Gastrocnemius medialis (tissue), 4 donors: ENCODE measurements around the gene PARD3. TPM values are rescaled to one million over a fixed set of nuclear protein-coding genes. Genes with fewer than 3 reads are reported as not detected.

ENCODE experiments used
- ATAC-seq, 2 donors: fragments of 150-250 bp; one replicate each; pipeline ENCODE4 v1.9.1; 2016
- DNase-seq, 2 donors: peaks; one replicate each; pipeline ENCODE4 v3.0.0-alpha.2; 2019
- H3K27ac ChIP-seq, 4 donors: fragments of 200-600 bp; sonication (generic); 1 replicate in 1 of 4; 2 replicates in 3 of 4; pipeline ENCODE4 v1.5.1; 2016 to 2018; ENCODE audit warnings: mild to moderate bottlenecking in 2 of 4, moderate library complexity in 1 of 4
- H3K27me3 ChIP-seq, 3 donors: fragments of 200-600 bp; sonication (generic) in 2 of 3; 1 replicate in 1 of 3; 2 replicates in 2 of 3; pipeline versions ENCODE4 v1.5.1 to v1.6.0; 2016 to 2019; ENCODE audit warnings: mild to moderate bottlenecking in 1 of 3, moderate library complexity in 1 of 3
- H3K36me3 ChIP-seq, 2 donors: fragments of 200-600 bp; sonication (generic) in 1 of 2; one replicate each; pipeline ENCODE4 v1.5.1; 2017 to 2018
- H3K4me1 ChIP-seq, 2 donors: fragments of 200-600 bp; sonication (generic) in 1 of 2; one replicate each; pipeline ENCODE4 v1.5.1; 2016 to 2017; ENCODE audit warnings: mild to moderate bottlenecking in 2 of 2
- H3K4me3 ChIP-seq, 4 donors: fragments of 200-600 bp; sonication (generic) in 3 of 4; 1 replicate in 1 of 4; 2 replicates in 3 of 4; pipeline ENCODE4 v1.5.1; 2016 to 2019; ENCODE audit warnings: mild to moderate bottlenecking in 2 of 4
- H3K9me3 ChIP-seq, 3 donors: fragments of 200-600 bp; sonication (generic) in 2 of 3; 1 replicate in 1 of 3; 2 replicates in 2 of 3; pipeline ENCODE4 v1.5.1; 2016 to 2019
- POLR2A ChIP-seq, 2 donors: fragments of 450-650 bp; IDR thresholded peaks; one replicate each; pipeline ENCODE4 v1.6.1; 2017; ENCODE audit warnings: antibody characterized with exemption in 2 of 2, mild to moderate bottlenecking in 2 of 2, moderate library complexity in 2 of 2
- in situ Hi-C, 4 donors: fragments of 200-750 bp; cut with MboI; loops; one replicate each; pipeline versions ENCODE4 v1.15.0 to v1.8.0; 2017; ENCODE audit warnings: low sequenced_read_pairs in 4 of 4
- intact Hi-C: fragments of 100-400 bp; cut with DNase I; formaldehyde crosslinking; loops from one replicate; pipeline ENCODE4 v1.15.1; 2023; ENCODE audit warnings: low total_unique reads
- total RNA-seq, 4 donors: library from RNA; depleted of rRNA; stranded (reverse); fragments of >200 nt; gene quantifications; one replicate each; pipeline versions ENCODE4 v1.1.0 to v1.2.3, GENCODE V29; 2016
- TF ChIP-seq, protein P1 (sequence below), 5 experiments: fragments of 450-650 bp in 3 of 5; fragments of 200-600 bp in 2 of 5; sonication (generic) in 2 of 5; IDR thresholded peaks in 4 of 5; conservative IDR thresholded peaks in 1 of 5; 1 replicate in 4 of 5; 2 replicates in 1 of 5; pipeline ENCODE4 v1.5.1; 2016 to 2019; ENCODE audit warnings: antibody characterized with exemption in 5 of 5, mild to moderate bottlenecking in 3 of 5, moderate library complexity in 3 of 5

The PARD3 gene
- total RNA-seq, 4 donors from 2014 or later = 64.6 to 75.8 (median 68.3) TPM

DNA sequence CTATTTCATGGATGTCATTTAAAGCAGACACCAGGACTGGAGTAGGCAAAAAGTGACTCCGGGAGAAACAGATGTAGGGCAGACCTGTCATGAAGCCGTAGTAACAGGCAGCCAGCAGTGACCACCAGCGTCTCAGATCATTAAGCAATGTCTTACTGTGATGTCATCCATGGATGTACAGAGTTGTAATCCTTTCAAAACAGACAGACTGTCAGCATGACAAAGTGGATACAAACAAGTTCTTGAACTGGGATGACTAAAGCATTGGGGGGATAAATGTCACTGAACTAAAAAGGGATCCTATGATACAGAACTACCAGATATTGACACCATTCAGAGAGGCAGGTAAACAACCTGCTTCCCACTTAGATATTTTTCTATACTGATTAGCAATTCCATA is 675.5 kb downstream of the PARD3 start:
- Histone ChIP-seq H3K27ac (no peak overlapping the region), H3K4me3 (no peak overlapping the region), H3K9me3 (no peaks in the 10 kb centered on the region), H3K27me3 (no peaks in the 10 kb centered on the region), H3K4me1 (no peaks in the 10 kb centered on the region), H3K36me3 (no peaks in the 10 kb centered on the region)
- intact Hi-C loops = no loop called here
- DNase-seq (no peak), ATAC-seq (no peak)
- in situ Hi-C loops = no loop called here
- no peak for TF ChIP-seq POLR2A (IDR thresholded peaks at IDR 0.05)
- TF ChIP-seq, protein P1, sequence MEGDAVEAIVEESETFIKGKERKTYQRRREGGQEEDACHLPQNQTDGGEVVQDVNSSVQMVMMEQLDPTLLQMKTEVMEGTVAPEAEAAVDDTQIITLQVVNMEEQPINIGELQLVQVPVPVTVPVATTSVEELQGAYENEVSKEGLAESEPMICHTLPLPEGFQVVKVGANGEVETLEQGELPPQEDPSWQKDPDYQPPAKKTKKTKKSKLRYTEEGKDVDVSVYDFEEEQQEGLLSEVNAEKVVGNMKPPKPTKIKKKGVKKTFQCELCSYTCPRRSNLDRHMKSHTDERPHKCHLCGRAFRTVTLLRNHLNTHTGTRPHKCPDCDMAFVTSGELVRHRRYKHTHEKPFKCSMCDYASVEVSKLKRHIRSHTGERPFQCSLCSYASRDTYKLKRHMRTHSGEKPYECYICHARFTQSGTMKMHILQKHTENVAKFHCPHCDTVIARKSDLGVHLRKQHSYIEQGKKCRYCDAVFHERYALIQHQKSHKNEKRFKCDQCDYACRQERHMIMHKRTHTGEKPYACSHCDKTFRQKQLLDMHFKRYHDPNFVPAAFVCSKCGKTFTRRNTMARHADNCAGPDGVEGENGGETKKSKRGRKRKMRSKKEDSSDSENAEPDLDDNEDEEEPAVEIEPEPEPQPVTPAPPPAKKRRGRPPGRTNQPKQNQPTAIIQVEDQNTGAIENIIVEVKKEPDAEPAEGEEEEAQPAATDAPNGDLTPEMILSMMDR (IDR thresholded peaks at IDR 0.05 in 4 of 5, conservative IDR thresholded peaks at IDR 0.05 in 1 of 5) = no peak

DNA sequence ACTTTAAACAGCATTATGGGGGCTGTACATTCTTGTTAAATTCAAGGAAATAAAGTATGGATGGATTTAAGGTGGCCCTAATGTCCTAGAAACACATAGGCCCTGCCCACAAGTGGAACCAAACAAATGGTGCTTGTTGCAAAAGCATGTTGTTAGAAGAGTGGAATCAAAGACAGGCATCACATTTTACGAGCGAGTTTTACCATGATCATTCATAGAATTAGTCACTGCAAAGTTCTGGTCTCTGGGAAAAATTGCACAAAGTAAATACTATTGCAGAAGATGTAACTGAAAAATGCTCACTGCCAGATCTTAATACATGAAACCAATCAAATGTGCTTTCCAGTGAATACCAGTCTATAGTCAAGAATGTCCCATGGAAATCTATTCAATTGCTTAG is 677.1 kb downstream of the PARD3 start:
- TF ChIP-seq, protein P1 (IDR thresholded peaks at IDR 0.05 in 4 of 5, conservative IDR thresholded peaks at IDR 0.05 in 1 of 5) = no peak
- TF ChIP-seq POLR2A (IDR thresholded peaks at IDR 0.05) = no peak
- no peaks in the 10 kb centered on the region for H3K9me3 ChIP-seq

DNA sequence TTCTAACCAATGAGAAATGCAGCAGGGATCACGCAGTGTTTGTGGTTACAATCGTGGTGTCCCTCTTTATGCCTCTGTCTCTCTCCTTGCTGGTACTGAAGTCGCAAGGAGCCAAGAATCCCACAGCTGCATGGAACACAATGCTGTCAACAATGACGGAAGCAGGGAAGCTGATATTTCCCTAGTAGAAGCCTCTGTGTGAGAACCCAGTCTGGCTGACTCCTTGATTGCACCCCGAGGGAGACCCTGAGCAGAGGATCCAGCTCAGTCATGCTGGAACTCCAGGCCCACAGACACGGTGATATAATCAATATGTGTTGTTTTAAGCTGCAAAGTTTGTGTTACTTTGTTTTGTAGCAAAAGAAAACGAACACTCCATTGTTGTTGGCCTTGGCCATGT is 677.9 kb downstream of the PARD3 start:
- no peak for DNase-seq
- no peaks in the 10 kb centered on the region for H3K27me3 ChIP-seq
- no peaks in the 10 kb centered on the region for H3K36me3 ChIP-seq
- H3K27ac ChIP-seq = no peak overlapping the region
- ATAC-seq = no peak
- no peak for TF ChIP-seq POLR2A (IDR thresholded peaks at IDR 0.05)
- TF ChIP-seq, protein P1 (IDR thresholded peaks at IDR 0.05 in 4 of 5, conservative IDR thresholded peaks at IDR 0.05 in 1 of 5) = no peak
- in situ Hi-C loops = no loop called here
- intact Hi-C loops = no loop called here
- H3K9me3 ChIP-seq = no peaks in the 10 kb centered on the region
- no peaks in the 10 kb centered on the region for H3K4me1 ChIP-seq
- no peak overlapping the region for H3K4me3 ChIP-seq

More for the DNA sequence above, 677.1 kb downstream of the PARD3 start:
- ATAC-seq (no peak), DNase-seq (no peak)
- H3K27me3 ChIP-seq = no peaks in the 10 kb centered on the region
- intact Hi-C loops = no loop called here
- no peak overlapping the region for H3K27ac ChIP-seq
- H3K4me3 ChIP-seq = no peak overlapping the region
- H3K36me3 ChIP-seq = no peaks in the 10 kb centered on the region
- H3K4me1 ChIP-seq = no peaks in the 10 kb centered on the region
- in situ Hi-C loops = no loop called here

DNA sequence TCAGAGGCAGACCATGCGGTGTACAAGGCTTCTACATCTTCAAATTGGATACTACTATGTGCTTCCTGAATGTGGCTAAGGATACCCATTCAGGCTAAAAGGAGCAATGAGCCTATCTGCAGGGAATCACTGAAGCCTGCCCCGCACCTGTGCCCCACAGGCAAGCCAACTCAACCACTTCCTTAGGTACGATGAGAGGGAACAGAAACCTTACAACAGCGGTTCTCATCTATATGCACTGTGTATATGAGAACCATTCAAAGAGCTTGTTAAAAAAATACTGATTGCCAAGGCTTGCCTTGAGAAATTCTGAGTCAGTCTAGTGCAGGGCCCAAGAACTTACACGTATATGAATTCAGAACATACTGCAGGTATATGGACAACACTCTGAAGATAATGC is 679.6 kb downstream of the PARD3 start:
- intact Hi-C loops = no loop called here
- Histone ChIP-seq H3K27ac (no peak overlapping the region), H3K4me3 (no peak overlapping the region), H3K4me1 (no peaks in the 10 kb centered on the region), H3K9me3 (no peaks in the 10 kb centered on the region), H3K27me3 (no peaks in the 10 kb centered on the region), H3K36me3 (no peaks in the 10 kb centered on the region)
- DNase-seq = no peak
- no peak for ATAC-seq
- TF ChIP-seq, protein P1 (IDR thresholded peaks at IDR 0.05 in 4 of 5, conservative IDR thresholded peaks at IDR 0.05 in 1 of 5) = no peak
- TF ChIP-seq POLR2A (IDR thresholded peaks at IDR 0.05) = no peak
- in situ Hi-C loops = no loop called here

DNA sequence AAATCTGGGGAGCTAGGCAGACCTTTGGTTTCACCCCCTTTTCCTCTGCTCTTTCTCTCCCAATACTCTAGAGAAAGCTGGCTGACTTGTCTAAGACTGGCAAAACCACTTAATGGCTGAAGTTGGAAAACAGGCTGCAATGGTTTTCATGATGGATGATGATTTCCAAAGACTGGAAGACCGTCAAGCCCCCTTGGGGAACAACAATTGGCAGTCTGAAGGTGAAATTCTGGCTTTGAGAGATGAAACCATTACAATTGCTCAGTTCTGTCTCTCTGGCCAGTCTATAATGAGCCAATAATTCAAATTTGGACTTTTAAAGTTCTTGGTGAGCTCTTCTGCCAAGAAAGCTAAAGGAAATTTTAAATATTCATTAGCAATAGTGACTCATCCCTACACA is 680.5 kb downstream of the PARD3 start:
- H3K27ac ChIP-seq = no peak overlapping the region
- H3K9me3 ChIP-seq = no peaks in the 10 kb centered on the region
- in situ Hi-C loops = no loop called here
- H3K36me3 ChIP-seq = no peaks in the 10 kb centered on the region
- no peak for ATAC-seq
- intact Hi-C loops = no loop called here
- H3K4me1 ChIP-seq = no peaks in the 10 kb centered on the region
- no peak for DNase-seq
- TF ChIP-seq POLR2A (IDR thresholded peaks at IDR 0.05) = no peak
- TF ChIP-seq, protein P1 (IDR thresholded peaks at IDR 0.05 in 4 of 5, conservative IDR thresholded peaks at IDR 0.05 in 1 of 5) = no peak
- no peaks in the 10 kb centered on the region for H3K27me3 ChIP-seq
- no peak overlapping the region for H3K4me3 ChIP-seq
